Hematopoietic multipotent progenitor cell treated with erythropoietin and hydrocortisone succinate and interleukin-3 and kit ligand, for 15 days (in vitro differentiated cells): Measurements from ENCODE around the gene CALML6.

Source experiments
- DNase-seq: peaks from one replicate; pipeline ENCODE4 v3.0.0-alpha.2; 2015; ENCODE audit warnings: low spot score

Gene CALML6

GRCh38 chr1:1965546-1965945 lies 50.5 kb downstream of the CALML6 start:
- no peak for DNase-seq

GRCh38 chr1:1966071-1966740 lies 51.1 kb downstream of the CALML6 start:
- no peak for DNase-seq
